HG02981 (cell line): ENCODE data around the gene ATP5F1D.

Experiments
- ATAC-seq: cut with Tn5 transposase; IDR thresholded peaks from one replicate; pipeline ENCODE4 v1.9.1; 2021; ENCODE audit warnings: mild to moderate bottlenecking, moderate library complexity; ENCODE audit not compliant: unreplicated experiment

The ATP5F1D gene

GRCh38 chr19:1268226-1269064 lies 26.9 kb downstream of the ATP5F1D start:
- ATAC-seq = no peak

GRCh38 chr19:1269065-1269477 lies 27.5 kb downstream of the ATP5F1D start, which contains the start of gene CIRBP:
CIRBP (plus strand) TSS chr19:1269332; CDS start chr19:1270934, 1,602 bp downstream.
- peak; percentile 50 for ATAC-seq

GRCh38 chr19:1269478-1270212 lies 28.1 kb downstream of the ATP5F1D start:
- peak; percentile 22 for ATAC-seq

- ATAC-seq = no peak
Measured at GRCh38 chr19:1270213-1270853, 28.8 kb downstream of the ATP5F1D start.

- ATAC-seq = no peak
Measured at GRCh38 chr19:1270854-1271527, 29.4 kb downstream of the ATP5F1D start.

- no peak for ATAC-seq
Measured at GRCh38 chr19:1271528-1272422, 30.2 kb downstream of the ATP5F1D start.

GRCh38 chr19:1272423-1273262 lies 31.1 kb downstream of the ATP5F1D start:
- ATAC-seq = no peak

- no peak for ATAC-seq
Measured at GRCh38 chr19:1273263-1274041, 31.9 kb downstream of the ATP5F1D start.

GRCh38 chr19:1274081-1274851 lies 32.7 kb downstream of the ATP5F1D start:
- ATAC-seq = no peak

- ATAC-seq = no peak
Measured at GRCh38 chr19:1274852-1275259, 33.3 kb downstream of the ATP5F1D start.

GRCh38 chr19:1275260-1275975 lies 33.9 kb downstream of the ATP5F1D start, which contains the start of gene FAM174C:
FAM174C (plus strand) TSS chr19:1275530; CDS start chr19:1275550, 20 bp downstream.
- peak; percentile 75 for ATAC-seq

GRCh38 chr19:1275976-1276627 lies 34.6 kb downstream of the ATP5F1D start:
- ATAC-seq = no peak

- ATAC-seq = no peak
Measured at GRCh38 chr19:1276628-1277022, 35.1 kb downstream of the ATP5F1D start.

- no peak for ATAC-seq
Measured at GRCh38 chr19:1277061-1277460, 35.5 kb downstream of the ATP5F1D start.

- no peak for ATAC-seq
Measured at GRCh38 chr19:1278074-1278473, 36.5 kb downstream of the ATP5F1D start.
